SK-N-SH (cell line): ENCODE results near the gene COL4A4. TPM values are rescaled to one million over a fixed set of nuclear protein-coding genes. Genes with fewer than 3 reads are reported as not detected.
A peak's percentile ranks its signal among the peaks of the same experiment; 100 is the strongest.

Source experiments
- CTCF ChIA-PET: fragments of 300-600, 350-600 bp; formaldehyde crosslinking; extraction: SDS; loops from one replicate; lab custom pipeline; 2021; lab: Yijun Ruan, JAX
- POLR2A ChIA-PET: fragments of 350-600 bp; sonication (Branson Sonifier 250); formaldehyde crosslinking; extraction: SDS; loops from one replicate; lab custom pipeline; 2020; ENCODE audit warnings: antibody characterized with exemption, inconsistent platforms; lab: Yijun Ruan, JAX
- DNase-seq: peaks from one replicate; pipeline ENCODE4 v3.0.0; 2012
- H2AFZ ChIP-seq: fragments of 200-600 bp; sonication (generic); 2 replicates; pipeline ENCODE4 v1.8.1; 2016; ENCODE audit warnings: antibody characterized with exemption, mild to moderate bottlenecking, low read depth
- H3F3A ChIP-seq: fragments of 200-600 bp; sonication (generic); replicated peaks from 2 replicates; pipeline ENCODE3; 2016; ENCODE audit warnings: antibody characterized with exemption, mild to moderate bottlenecking; ENCODE audit not compliant: insufficient read depth
- H3K27ac ChIP-seq, 2 experiments: fragments of 200-500 bp in 1 of 2; fragments of 200-600 bp in 1 of 2; sonication (Bioruptor generic) in 1 of 2; sonication (generic), shearing (Covaris generic) in 1 of 2; 2 replicates each; pipeline versions ENCODE4 v1.5.1 to v1.6.1; 2014 to 2016; ENCODE audit warnings: low read depth in 2 of 2, inconsistent platforms in 1 of 2, low read length in 1 of 2, mild to moderate bottlenecking in 1 of 2, mixed read lengths in 1 of 2
- H3K27me3 ChIP-seq: fragments of 200-600 bp; sonication (generic), shearing (Covaris generic); 2 replicates; pipeline ENCODE4 v1.6.1; 2016; ENCODE audit warnings: mixed run types; ENCODE audit not compliant: insufficient read depth
- H3K36me3 ChIP-seq, 2 experiments: fragments of 200-500 bp in 1 of 2; fragments of 200-600 bp in 1 of 2; sonication (Bioruptor generic) in 1 of 2; sonication (generic) in 1 of 2; replicated peaks in 1 of 2; 2 replicates each; pipeline versions ENCODE3 to v1.5.1; 2014 to 2016; ENCODE audit warnings: low read length in 1 of 2, mild to moderate bottlenecking in 1 of 2; ENCODE audit not compliant: insufficient read depth in 2 of 2, control insufficient read depth in 1 of 2
- H3K4me1 ChIP-seq, 2 experiments: fragments of 200-500 bp in 1 of 2; fragments of 200-600 bp in 1 of 2; sonication (Bioruptor generic) in 1 of 2; sonication (generic), shearing (Covaris generic) in 1 of 2; 2 replicates each; pipeline versions ENCODE4 v1.5.1 to v1.6.1; 2014 to 2016; ENCODE audit warnings: low read depth in 1 of 2, low read length in 1 of 2, mixed run types in 1 of 2; ENCODE audit not compliant: insufficient read depth in 2 of 2, control insufficient read depth in 1 of 2
- H3K4me2 ChIP-seq: fragments of 200-600 bp; sonication (generic), shearing (Covaris generic); 2 replicates; pipeline ENCODE4 v1.6.1; 2017; ENCODE audit warnings: mixed run types
- H3K4me3 ChIP-seq, 2 experiments: fragments of 200-500 bp in 1 of 2; fragments of 200-600 bp in 1 of 2; sonication (Bioruptor generic) in 1 of 2; sonication (generic), shearing (Covaris generic) in 1 of 2; 2 replicates each; pipeline versions ENCODE4 v1.5.1 to v1.8.1; 2014 to 2016; ENCODE audit warnings: low read depth in 2 of 2, inconsistent platforms in 1 of 2, low read length in 1 of 2, mild to moderate bottlenecking in 1 of 2, mixed read lengths in 1 of 2, moderate library complexity in 1 of 2
- H3K79me2 ChIP-seq: fragments of 200-600 bp; sonication (generic); 2 replicates; pipeline ENCODE4 v1.8.1; 2017; ENCODE audit warnings: mild to moderate bottlenecking; ENCODE audit not compliant: insufficient read depth
- H3K9ac ChIP-seq: fragments of 200-600 bp; sonication (generic); 2 replicates; pipeline ENCODE4 v1.6.1; 2017; ENCODE audit warnings: mixed run types
- H3K9me2 ChIP-seq: fragments of 200-600 bp; sonication (generic); 2 replicates; pipeline ENCODE4 v1.6.1; 2017; ENCODE audit warnings: mixed run types
- H3K9me3 ChIP-seq: fragments of 200-600 bp; sonication (generic); 2 replicates; pipeline ENCODE4 v1.6.1; 2017; ENCODE audit warnings: mixed run types, mild to moderate bottlenecking, moderate library complexity
- H4K20me1 ChIP-seq: fragments of 200-600 bp; sonication (generic); 2 replicates; pipeline ENCODE4 v1.6.1; 2017; ENCODE audit warnings: mild to moderate bottlenecking, mixed run types; ENCODE audit not compliant: insufficient read depth
- CHD2 ChIP-seq: fragments of 150-350 bp; IDR thresholded peaks from 2 replicates; pipeline ENCODE4 v1.6.1; 2018; ENCODE audit warnings: low read length; ENCODE audit not compliant: partially characterized antibody
- ELF1 ChIP-seq: IDR thresholded peaks from 2 replicates; pipeline ENCODE4 v1.4.0; 2012
- EP300 ChIP-seq, 2 experiments: IDR thresholded peaks; 2 replicates each; pipeline versions ENCODE4 v1.4.0 to v1.6.1; 2012; ENCODE audit warnings: borderline replicate concordance in 1 of 2, low read depth in 1 of 2, low read length in 1 of 2
- FOSL2 ChIP-seq: IDR thresholded peaks from 2 replicates; pipeline ENCODE4 v1.4.0; 2012; ENCODE audit warnings: low read depth, mild to moderate bottlenecking, moderate library complexity, borderline replicate concordance
- FOXJ3 ChIP-seq: sonication (generic); formaldehyde crosslinking; IDR thresholded peaks from 2 replicates; pipeline ENCODE4 v1.5.1; 2020; ENCODE audit warnings: mild to moderate bottlenecking, missing genetic modification reagents
- GABPA ChIP-seq: IDR thresholded peaks from 2 replicates; pipeline ENCODE4 v1.4.0; 2012; ENCODE audit warnings: low read depth, mild to moderate bottlenecking
- GATA2 ChIP-seq: sonication (generic); formaldehyde crosslinking; IDR thresholded peaks from 2 replicates; pipeline ENCODE4 v1.5.0; 2020; ENCODE audit warnings: mild to moderate bottlenecking, missing genetic modification reagents
- JUND ChIP-seq: IDR thresholded peaks from 2 replicates; pipeline ENCODE4 v1.4.0; 2012
- MAX ChIP-seq: IDR thresholded peaks from 2 replicates; pipeline ENCODE4 v1.4.0; 2012; ENCODE audit warnings: low read depth
- MEF2A ChIP-seq: IDR thresholded peaks from 2 replicates; pipeline ENCODE4 v1.4.0; 2012; ENCODE audit warnings: low read depth, borderline replicate concordance
- MXI1 ChIP-seq: IDR thresholded peaks from 2 replicates; pipeline ENCODE4 v1.6.1; 2012; ENCODE audit warnings: mild to moderate bottlenecking, low read depth, low read length, improper control_type of control experiment
- NRF1 ChIP-seq: IDR thresholded peaks from 2 replicates; pipeline ENCODE4 v1.6.1; 2012; ENCODE audit warnings: low read depth, mild to moderate bottlenecking, low read length
- RFX5 ChIP-seq: IDR thresholded peaks from 2 replicates; pipeline ENCODE4 v1.6.1; 2012; ENCODE audit warnings: mild to moderate bottlenecking, improper control_type of control experiment, low read length
- RXRA ChIP-seq: IDR thresholded peaks from 2 replicates; pipeline ENCODE4 v1.4.0; 2012; ENCODE audit warnings: low read depth, mild to moderate bottlenecking, borderline replicate concordance
- SIN3A ChIP-seq: IDR thresholded peaks from 2 replicates; pipeline ENCODE4 v1.6.1; 2012; ENCODE audit warnings: low read depth, mild to moderate bottlenecking, low read length, moderate library complexity, borderline replicate concordance
- TAF1 ChIP-seq: IDR thresholded peaks from 2 replicates; pipeline ENCODE4 v1.6.1; 2012; ENCODE audit warnings: low read depth, mild to moderate bottlenecking, low read length, moderate library complexity, borderline replicate concordance
- TEAD4 ChIP-seq: IDR thresholded peaks from 2 replicates; pipeline ENCODE4 v1.4.0; 2012; ENCODE audit warnings: mild to moderate bottlenecking, borderline replicate concordance; ENCODE audit not compliant: insufficient read depth
- USF2 ChIP-seq: fragments of 150-350 bp; IDR thresholded peaks from 2 replicates; pipeline ENCODE4 v1.6.1; 2017; ENCODE audit warnings: antibody characterized with exemption, low read length, low read depth, borderline replicate concordance
- YY1 ChIP-seq: IDR thresholded peaks from 2 replicates; pipeline ENCODE4 v1.4.0; 2012; ENCODE audit warnings: low read depth, mild to moderate bottlenecking
- WGBS: methylation state at CpG from one replicate; pipeline ENCODE4 v1.1.6; 2017; ENCODE audit warnings: low lambda C conversion rate; 5-methylcytosine and 5-hydroxymethylcytosine counted together
- polyA plus RNA-seq, 3 experiments: library from polyadenylated mRNA; depleted of rRNA; stranded (reverse); fragments of >200 nt; gene quantifications; 2 replicates each; pipeline ENCODE4 v1.2.3, GENCODE V29; 2012
- TF ChIP-seq, protein P1 (sequence below): IDR thresholded peaks from 2 replicates; pipeline ENCODE4 v1.4.0; 2012; ENCODE audit warnings: low read depth, borderline replicate concordance
- TF ChIP-seq, protein P2 (sequence below): IDR thresholded peaks from 2 replicates; pipeline ENCODE4; 2012
- TF ChIP-seq, protein P3 (sequence below): IDR thresholded peaks from 2 replicates; pipeline ENCODE4 v1.4.0; 2012; ENCODE audit warnings: low read depth, borderline replicate concordance

Gene COL4A4
- polyA plus RNA-seq, 1 of the 3 experiments (the other 2 are of a cell fraction), result not detected

DNA sequence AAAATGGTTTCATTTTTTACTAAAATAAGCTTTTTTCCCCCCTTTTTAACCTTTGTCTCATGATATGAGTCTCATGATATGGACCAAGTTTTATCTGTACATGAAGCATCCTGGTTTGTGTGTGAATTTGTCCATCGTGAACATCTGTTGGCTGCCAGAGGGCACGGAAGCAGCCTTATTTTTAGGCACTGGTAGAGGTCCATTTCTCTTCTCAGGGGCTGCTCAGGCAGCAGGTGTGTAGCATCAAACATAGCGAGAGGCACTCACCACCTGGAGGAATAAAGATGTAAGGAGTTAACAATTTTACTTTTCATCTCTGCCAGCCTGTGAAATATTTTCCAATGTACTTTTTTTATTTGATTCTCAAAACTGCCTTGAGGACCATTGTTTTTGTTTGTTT is 193.6 kb downstream of the COL4A4 start:
- no peak overlapping the region for H3K4me3 ChIP-seq
- peaks cover 5 to 14% of the 10 kb centered on the region in 2 experiments; a peak in 2 of 4 replicates for H3K4me1 ChIP-seq
- TF ChIP-seq SIN3A (no peak), TAF1 (no peak), MXI1 (no peak)
- TF ChIP-seq, protein P1, sequence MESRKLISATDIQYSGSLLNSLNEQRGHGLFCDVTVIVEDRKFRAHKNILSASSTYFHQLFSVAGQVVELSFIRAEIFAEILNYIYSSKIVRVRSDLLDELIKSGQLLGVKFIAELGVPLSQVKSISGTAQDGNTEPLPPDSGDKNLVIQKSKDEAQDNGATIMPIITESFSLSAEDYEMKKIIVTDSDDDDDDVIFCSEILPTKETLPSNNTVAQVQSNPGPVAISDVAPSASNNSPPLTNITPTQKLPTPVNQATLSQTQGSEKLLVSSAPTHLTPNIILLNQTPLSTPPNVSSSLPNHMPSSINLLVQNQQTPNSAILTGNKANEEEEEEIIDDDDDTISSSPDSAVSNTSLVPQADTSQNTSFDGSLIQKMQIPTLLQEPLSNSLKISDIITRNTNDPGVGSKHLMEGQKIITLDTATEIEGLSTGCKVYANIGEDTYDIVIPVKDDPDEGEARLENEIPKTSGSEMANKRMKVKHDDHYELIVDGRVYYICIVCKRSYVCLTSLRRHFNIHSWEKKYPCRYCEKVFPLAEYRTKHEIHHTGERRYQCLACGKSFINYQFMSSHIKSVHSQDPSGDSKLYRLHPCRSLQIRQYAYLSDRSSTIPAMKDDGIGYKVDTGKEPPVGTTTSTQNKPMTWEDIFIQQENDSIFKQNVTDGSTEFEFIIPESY, result no peak
- peak overlapping the region in 1 of 2 experiments; percentile 75; a peak in 2 of 4 replicates for H3K27ac ChIP-seq
- no peaks in the 10 kb centered on the region for H3K27me3 ChIP-seq
- H3K4me2 ChIP-seq, result peak overlapping the region; percentile 61; the same call in 1 of the 2 replicates
- no peaks in the 10 kb centered on the region for H3K36me3 ChIP-seq
- peaks cover 9% of the 10 kb centered on the region for H3F3A ChIP-seq
- H4K20me1 ChIP-seq, result no peaks in the 10 kb centered on the region
- ChIA-PET CTCF (interaction anchor here (1.1 kb wide), 1 partner anchor 16 kb away, joined by 6 read pairs; no protein-coding TSS in a partner anchor), POLR2A (no interaction called here)
- H3K79me2 ChIP-seq, result no peaks in the 10 kb centered on the region
- no peak overlapping the region for H3K9ac ChIP-seq
- WGBS, result 91% methylated on average over 3 of the region's 3 CpGs
- H2AFZ ChIP-seq, result no peak overlapping the region
- H3K9me3 ChIP-seq, result no peaks in the 10 kb centered on the region
- H3K9me2 ChIP-seq, result no peaks in the 10 kb centered on the region
- no peak for DNase-seq

- peak overlapping the region; percentile 17; the same call in 1 of the 2 replicates for H3K9ac ChIP-seq
- ChIA-PET POLR2A (no interaction called here), CTCF (interaction anchor here (1.1 kb wide), 1 partner anchor 16 kb away, joined by 6 read pairs; no protein-coding TSS in a partner anchor)
- TF ChIP-seq GABPA (no peak), FOSL2 (peak; percentile 46; the same call in 1 of the 2 replicates), RXRA (peak; percentile 8; the same call in 1 of the 2 replicates), USF2 (no peak), TEAD4 (no peak), MEF2A (peak; percentile 51; the same call in 1 of the 2 replicates), JUND (peak; percentile 32; the same call in 1 of the 2 replicates), SIN3A (no peak), EP300 (IDR thresholded peaks at IDR 0.05; ENCODE audit: borderline replicate concordance in 1 of 2, low read depth in 1 of 2, low read length in 1 of 2) (peak in 1 of 2 experiments; percentile 25; a peak in 1 of 4 replicates), MAX (0 out of 2 replicates have a peak, but pooled peaks have one; percentile 29), FOXJ3 (CRISPR knock-in tag) (no peak), ELF1 (no peak), RFX5 (no peak), YY1 (no peak), CHD2 (no peak), NRF1 (no peak), TAF1 (no peak), GATA2 (CRISPR knock-in tag) (no peak)
- TF ChIP-seq, protein P2, sequence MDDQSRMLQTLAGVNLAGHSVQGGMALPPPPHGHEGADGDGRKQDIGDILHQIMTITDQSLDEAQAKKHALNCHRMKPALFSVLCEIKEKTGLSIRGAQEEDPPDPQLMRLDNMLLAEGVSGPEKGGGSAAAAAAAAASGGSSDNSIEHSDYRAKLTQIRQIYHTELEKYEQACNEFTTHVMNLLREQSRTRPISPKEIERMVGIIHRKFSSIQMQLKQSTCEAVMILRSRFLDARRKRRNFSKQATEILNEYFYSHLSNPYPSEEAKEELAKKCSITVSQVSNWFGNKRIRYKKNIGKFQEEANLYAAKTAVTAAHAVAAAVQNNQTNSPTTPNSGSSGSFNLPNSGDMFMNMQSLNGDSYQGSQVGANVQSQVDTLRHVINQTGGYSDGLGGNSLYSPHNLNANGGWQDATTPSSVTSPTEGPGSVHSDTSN, result peak; percentile 29
- TF ChIP-seq, protein P3, sequence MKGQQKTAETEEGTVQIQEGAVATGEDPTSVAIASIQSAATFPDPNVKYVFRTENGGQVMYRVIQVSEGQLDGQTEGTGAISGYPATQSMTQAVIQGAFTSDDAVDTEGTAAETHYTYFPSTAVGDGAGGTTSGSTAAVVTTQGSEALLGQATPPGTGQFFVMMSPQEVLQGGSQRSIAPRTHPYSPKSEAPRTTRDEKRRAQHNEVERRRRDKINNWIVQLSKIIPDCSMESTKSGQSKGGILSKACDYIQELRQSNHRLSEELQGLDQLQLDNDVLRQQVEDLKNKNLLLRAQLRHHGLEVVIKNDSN, result no peak
These were observed 194.5 kb downstream of the COL4A4 start for GRCh38 chr2:226969417-226970080.

More at GRCh38 chr2:226969417-226970080, 194.5 kb downstream of the COL4A4 start:
- Histone ChIP-seq H2AFZ (peak overlapping the region; percentile 75; the same call in 1 of the 2 replicates), H3K9me2 (no peaks in the 10 kb centered on the region), H3K36me3 (no peaks in the 10 kb centered on the region), H3K4me2 (peak overlapping the region; percentile 61), H3F3A (peaks cover 9% of the 10 kb centered on the region), H3K4me1 (peaks cover 5 to 14% of the 10 kb centered on the region in 2 experiments; a peak in 2 of 4 replicates), H3K27ac (peak overlapping the region; percentile 47 to 75; a peak in 3 of 4 replicates), H3K79me2 (no peaks in the 10 kb centered on the region), H3K27me3 (no peaks in the 10 kb centered on the region), H4K20me1 (no peaks in the 10 kb centered on the region), H3K4me3 (peak overlapping the region in 1 of 2 experiments; percentile 13; a peak in 1 of 4 replicates), H3K9me3 (no peaks in the 10 kb centered on the region)
- 38% methylated on average over 6 of the region's 6 CpGs for WGBS
- no peak for DNase-seq
